ENCODE data around the gene VSIG4.

Gene VSIG4

GRCh38 chrX:66045894-66046293 lies 6.0 kb upstream of the VSIG4 start:
- no peak for DNase-seq (ENCODE audit: extremely low spot score)
- POLR2A ChIA-PET: no interaction called here
- TF ChIP-seq CTBP1 (IDR thresholded peaks at IDR 0.05; ENCODE audit: borderline replicate concordance) (no peak), ELF4 (IDR thresholded peaks at IDR 0.05) (no peak), BHLHE40 (IDR thresholded peaks at IDR 0.05; ENCODE audit: borderline replicate concordance) (no peak), ARNT (IDR thresholded peaks at IDR 0.05) (no peak), SUZ12 (IDR thresholded peaks at IDR 0.05) (no peak), SP1 (IDR thresholded peaks at IDR 0.05) (no peak), HDGF (IDR thresholded peaks at IDR 0.05; ENCODE audit: borderline replicate concordance) (no peak), FOXM1 (IDR thresholded peaks at IDR 0.05; ENCODE audit: borderline replicate concordance) (no peak)
- CTCF ChIA-PET: no interaction called here

GRCh38 chrX:66043584-66043983 lies 3.7 kb upstream of the VSIG4 start:
- no peak for DNase-seq (ENCODE audit: extremely low spot score)
- POLR2A ChIA-PET: no interaction called here
- TF ChIP-seq FOXM1 (IDR thresholded peaks at IDR 0.05; ENCODE audit: borderline replicate concordance) (no peak), ZNF384 (IDR thresholded peaks at IDR 0.05) (no peak), FOXK2 (IDR thresholded peaks at IDR 0.05) (no peak), CTBP1 (IDR thresholded peaks at IDR 0.05; ENCODE audit: borderline replicate concordance) (no peak), SP1 (IDR thresholded peaks at IDR 0.05) (no peak), NFRKB (IDR thresholded peaks at IDR 0.05) (no peak), BHLHE40 (IDR thresholded peaks at IDR 0.05; ENCODE audit: borderline replicate concordance) (no peak), FOXA1 (IDR thresholded peaks at IDR 0.05) (no peak), TARDBP (IDR thresholded peaks at IDR 0.05) (no peak), ELF4 (IDR thresholded peaks at IDR 0.05) (no peak), ARNT (IDR thresholded peaks at IDR 0.05) (no peak), LEF1 (IDR thresholded peaks at IDR 0.05; ENCODE audit: borderline replicate concordance) (no peak)
- CTCF ChIA-PET: no interaction called here

- POLR2A ChIA-PET: no interaction called here
- CTCF ChIA-PET: no interaction called here
- no peak for TF ChIP-seq FOXK2 (IDR thresholded peaks at IDR 0.05)
- no peak for TF ChIP-seq CTBP1 (IDR thresholded peaks at IDR 0.05; ENCODE audit: borderline replicate concordance)
- no peak for TF ChIP-seq NFRKB (IDR thresholded peaks at IDR 0.05)
- no peak for TF ChIP-seq ZNF384 (IDR thresholded peaks at IDR 0.05)
- no peak for TF ChIP-seq HDGF (IDR thresholded peaks at IDR 0.05; ENCODE audit: borderline replicate concordance)
- TF ChIP-seq FOXM1 (IDR thresholded peaks at IDR 0.05; ENCODE audit: borderline replicate concordance): no peak
- no peak for DNase-seq (ENCODE audit: extremely low spot score)
Measured at GRCh38 chrX:66042307-66043077, 2.6 kb upstream of the VSIG4 start.

GRCh38 chrX:66038115-66038514 lies 1.8 kb downstream of the VSIG4 start:
- ChIA-PET CTCF (no interaction called here), POLR2A (no interaction called here)
- DNase-seq (ENCODE audit: extremely low spot score): no peak
- TF ChIP-seq BHLHE40 (IDR thresholded peaks at IDR 0.05; ENCODE audit: borderline replicate concordance) (no peak), PKNOX1 (IDR thresholded peaks at IDR 0.05) (no peak), LEF1 (IDR thresholded peaks at IDR 0.05; ENCODE audit: borderline replicate concordance) (no peak), NFRKB (IDR thresholded peaks at IDR 0.05) (no peak), FOXK2 (IDR thresholded peaks at IDR 0.05) (no peak), SUZ12 (IDR thresholded peaks at IDR 0.05) (no peak), L3MBTL2 (conservative IDR thresholded peaks at IDR 0.05) (no peak), HDGF (IDR thresholded peaks at IDR 0.05; ENCODE audit: borderline replicate concordance) (no peak), SP1 (IDR thresholded peaks at IDR 0.05) (no peak), ARNT (IDR thresholded peaks at IDR 0.05) (no peak), FOXA1 (IDR thresholded peaks at IDR 0.05) (no peak), ZNF384 (IDR thresholded peaks at IDR 0.05) (no peak), FOXM1 (IDR thresholded peaks at IDR 0.05; ENCODE audit: borderline replicate concordance) (no peak), TARDBP (IDR thresholded peaks at IDR 0.05) (no peak), ELF4 (IDR thresholded peaks at IDR 0.05) (no peak)

GRCh38 chrX:66036231-66036630 lies 3.6 kb downstream of the VSIG4 start:
- ChIA-PET CTCF (no interaction called here), POLR2A (no interaction called here)
- DNase-seq (ENCODE audit: extremely low spot score): no peak
- TF ChIP-seq FOXK2 (IDR thresholded peaks at IDR 0.05) (no peak), LEF1 (IDR thresholded peaks at IDR 0.05; ENCODE audit: borderline replicate concordance) (no peak), NFRKB (IDR thresholded peaks at IDR 0.05) (no peak), FOXA1 (IDR thresholded peaks at IDR 0.05) (no peak), BHLHE40 (IDR thresholded peaks at IDR 0.05; ENCODE audit: borderline replicate concordance) (no peak), L3MBTL2 (conservative IDR thresholded peaks at IDR 0.05) (no peak), ARNT (IDR thresholded peaks at IDR 0.05) (no peak), HDGF (IDR thresholded peaks at IDR 0.05; ENCODE audit: borderline replicate concordance) (no peak), SP1 (IDR thresholded peaks at IDR 0.05) (no peak), ELF4 (IDR thresholded peaks at IDR 0.05) (no peak), PKNOX1 (IDR thresholded peaks at IDR 0.05) (no peak), ZNF384 (IDR thresholded peaks at IDR 0.05) (no peak), TARDBP (IDR thresholded peaks at IDR 0.05) (no peak), FOXM1 (IDR thresholded peaks at IDR 0.05; ENCODE audit: borderline replicate concordance) (no peak), SUZ12 (IDR thresholded peaks at IDR 0.05) (no peak), CTBP1 (IDR thresholded peaks at IDR 0.05; ENCODE audit: borderline replicate concordance) (no peak)

GRCh38 chrX:66035667-66036066 lies 4.2 kb downstream of the VSIG4 start:
- TF ChIP-seq LEF1 (IDR thresholded peaks at IDR 0.05; ENCODE audit: borderline replicate concordance) (no peak), CTBP1 (IDR thresholded peaks at IDR 0.05; ENCODE audit: borderline replicate concordance) (no peak), FOXK2 (IDR thresholded peaks at IDR 0.05) (no peak), ZNF384 (IDR thresholded peaks at IDR 0.05) (no peak), SUZ12 (IDR thresholded peaks at IDR 0.05) (no peak)
- ChIA-PET CTCF (no interaction called here), POLR2A (no interaction called here)
- no peak for DNase-seq (ENCODE audit: extremely low spot score)

All from HEK293T (cell line).